Skeletal muscle cell (primary cell): Measurements from ENCODE around the gene SHISAL2A.
A peak's percentile ranks its signal among the peaks of the same experiment; 100 is the strongest.

Experiments
- DNase-seq: peaks from one replicate; pipeline ENCODE4 v3.0.0-alpha.2; 2010; ENCODE audit warnings: low read depth
- H3K4me3 ChIP-seq: 2 replicates; pipeline ENCODE4 v1.5.1; 2011; ENCODE audit warnings: low read depth, mild to moderate bottlenecking, control low read depth, low read length, moderate library complexity

SHISAL2A gene

GRCh38 chr1:52654063-52654462, 21.1 kb downstream of the SHISAL2A start:
- DNase-seq, result no peak

GRCh38 chr1:52657702-52658101, 24.7 kb downstream of the SHISAL2A start:
- H3K4me3 ChIP-seq, result no peak overlapping the region
- no peak for DNase-seq

More at GRCh38 chr1:52654063-52654462, 21.1 kb downstream of the SHISAL2A start:
- H3K4me3 ChIP-seq, result no peak overlapping the region

- no peak for DNase-seq
- H3K4me3 ChIP-seq, result no peak overlapping the region
Measured at GRCh38 chr1:52658795-52659194, 25.8 kb downstream of the SHISAL2A start.

GRCh38 chr1:52659356-52659755, 26.4 kb downstream of the SHISAL2A start:
- DNase-seq, result no peak

GRCh38 chr1:52659851-52660596, 27.1 kb downstream of the SHISAL2A start:
- DNase-seq, result no peak

More at GRCh38 chr1:52659356-52659755, 26.4 kb downstream of the SHISAL2A start:
- no peak overlapping the region for H3K4me3 ChIP-seq

GRCh38 chr1:52660807-52661206, 27.8 kb downstream of the SHISAL2A start:
- no peak overlapping the region for H3K4me3 ChIP-seq
- DNase-seq, result no peak

More at GRCh38 chr1:52659851-52660596, 27.1 kb downstream of the SHISAL2A start:
- H3K4me3 ChIP-seq, result no peak overlapping the region

- no peak for DNase-seq
- H3K4me3 ChIP-seq, result no peak overlapping the region
Measured at GRCh38 chr1:52662645-52663313, 29.8 kb downstream of the SHISAL2A start.

GRCh38 chr1:52663716-52664115, 30.7 kb downstream of the SHISAL2A start:
- no peak overlapping the region for H3K4me3 ChIP-seq
- DNase-seq, result no peak

GRCh38 chr1:52665006-52665941, 32.3 kb downstream of the SHISAL2A start:
- peak; percentile 91 for DNase-seq
- no peak overlapping the region for H3K4me3 ChIP-seq

- no peak for DNase-seq
- no peak overlapping the region for H3K4me3 ChIP-seq
Measured at GRCh38 chr1:52667290-52667689, 34.3 kb downstream of the SHISAL2A start.

GRCh38 chr1:52667984-52668383, 35.0 kb downstream of the SHISAL2A start:
- no peak for DNase-seq
- no peak overlapping the region for H3K4me3 ChIP-seq

- H3K4me3 ChIP-seq, result no peak overlapping the region
- no peak for DNase-seq
Measured at GRCh38 chr1:52668711-52669110, 35.7 kb downstream of the SHISAL2A start.

GRCh38 chr1:52669696-52670095, 36.7 kb downstream of the SHISAL2A start:
- peak; percentile 56 for DNase-seq
- no peak overlapping the region for H3K4me3 ChIP-seq

- DNase-seq, result peak; percentile 64
- H3K4me3 ChIP-seq, result no peak overlapping the region
Measured at GRCh38 chr1:52670604-52671003, 37.6 kb downstream of the SHISAL2A start.

GRCh38 chr1:52672946-52673345, 40.0 kb downstream of the SHISAL2A start:
- H3K4me3 ChIP-seq, result no peak overlapping the region
- DNase-seq, result no peak

- no peak for DNase-seq
- no peak overlapping the region for H3K4me3 ChIP-seq
Measured at GRCh38 chr1:52673513-52673912, 40.5 kb downstream of the SHISAL2A start.

GRCh38 chr1:52674497-52675384, 41.8 kb downstream of the SHISAL2A start:
- no peak overlapping the region for H3K4me3 ChIP-seq
- no peak for DNase-seq

GRCh38 chr1:52676249-52676903, 43.4 kb downstream of the SHISAL2A start:
- DNase-seq, result no peak
- H3K4me3 ChIP-seq, result no peak overlapping the region
